Adrenal gland (tissue), 5 donors: ENCODE measurements around the gene LPCAT3.

ENCODE experiments used
- CTCF ChIP-seq, 6 experiments: fragments of 450-650 bp in 4 of 6; fragments of 200-600 bp in 2 of 6; sonication (generic) in 1 of 6; IDR thresholded peaks; 1 replicate in 5 of 6; 2 replicates in 1 of 6; pipeline versions ENCODE4 v1.5.1 to v1.8.0; 2016 to 2021; ENCODE audit warnings: antibody characterized with exemption in 6 of 6, mild to moderate bottlenecking in 2 of 6, moderate library complexity in 1 of 6
- POLR2A ChIP-seq, 2 donors: fragments of 450-650 bp; IDR thresholded peaks; one replicate each; pipeline ENCODE4 v1.6.1; 2017; ENCODE audit warnings: antibody characterized with exemption in 2 of 2, mild to moderate bottlenecking in 2 of 2, moderate library complexity in 1 of 2
- donor health status: DM: no; HTN: no; CAD: no.

GRCh38 chr12:6929466-6930452, 88.5 kb downstream of the LPCAT3 start:
- no peak for TF ChIP-seq CTCF (IDR thresholded peaks at IDR 0.05)
- TF ChIP-seq POLR2A (IDR thresholded peaks at IDR 0.05): no peak
